ENCODE results near the gene WWC2. TPM values are rescaled to one million over a fixed set of nuclear protein-coding genes. Genes with fewer than 3 reads are reported as not detected.

WWC2 gene
- total and polyA plus RNA-seq, 10 donors: 1.4 to 32.0 (median 19.3) TPM

- no peak for DNase-seq
- H3K27me3 ChIP-seq (replicated peaks in 1 of 7): no peaks in the 10 kb centered on the region
- H3K4me3 ChIP-seq: no peak overlapping the region
- no peaks in the 10 kb centered on the region for H3K36me3 ChIP-seq
- no peaks in the 10 kb centered on the region for H3K9me3 ChIP-seq
- no peak overlapping the region for H3K27ac ChIP-seq
- 76 to 88% (median 86%) methylated on average over 2 of the region's 2 CpGs for WGBS, 5 donors
- TF ChIP-seq CTCF (IDR thresholded peaks at IDR 0.05 in 8 of 11, conservative IDR thresholded peaks at IDR 0.05 in 3 of 11): no peak
- no peak for TF ChIP-seq POLR2A (IDR thresholded peaks at IDR 0.05)
- no peak for TF ChIP-seq POLR2AphosphoS5 (IDR thresholded peaks at IDR 0.05)
- no peaks in the 10 kb centered on the region for H3K4me1 ChIP-seq
- intact Hi-C loops (cut with DNase I; ENCODE audit: low total_unique reads): no loop called here
These were observed 205.5 kb downstream of the WWC2 start for GRCh38 chr4:183304538-183304937.

- intact Hi-C loops (cut with DNase I; ENCODE audit: low total_unique reads): no loop called here
- Histone ChIP-seq H3K27ac (no peak overlapping the region), H3K4me3 (no peak overlapping the region), H3K27me3 (replicated peaks in 1 of 7) (no peaks in the 10 kb centered on the region), H3K36me3 (no peaks in the 10 kb centered on the region), H3K4me1 (no peaks in the 10 kb centered on the region), H3K9me3 (no peaks in the 10 kb centered on the region)
- TF ChIP-seq POLR2A (IDR thresholded peaks at IDR 0.05) (no peak), POLR2AphosphoS5 (IDR thresholded peaks at IDR 0.05) (no peak), CTCF (IDR thresholded peaks at IDR 0.05 in 8 of 11, conservative IDR thresholded peaks at IDR 0.05 in 3 of 11) (no peak)
- no peak for DNase-seq
- 70 to 97% (median 80%) methylated on average over 3 of the region's 3 CpGs for WGBS, 5 donors
These were observed 207.8 kb downstream of the WWC2 start for GRCh38 chr4:183306811-183307210.

GRCh38 chr4:183312841-183313240 is 213.8 kb downstream of the WWC2 start:
- no peak for TF ChIP-seq POLR2AphosphoS5 (IDR thresholded peaks at IDR 0.05)
- no peak for TF ChIP-seq POLR2A (IDR thresholded peaks at IDR 0.05)
- TF ChIP-seq CTCF (IDR thresholded peaks at IDR 0.05 in 8 of 11, conservative IDR thresholded peaks at IDR 0.05 in 3 of 11): no peak
- no peaks in the 10 kb centered on the region for H3K9me3 ChIP-seq
- H3K36me3 ChIP-seq: peaks cover 0 to 34% (median 7%) of the 10 kb centered on the region in 6 donors
- H3K4me3 ChIP-seq: no peak overlapping the region
- 81 to 92% (median 84%) methylated on average over 5 of the region's 5 CpGs for WGBS, 5 donors
- no peak overlapping the region for H3K27ac ChIP-seq
- DNase-seq: no peak
- intact Hi-C loops (cut with DNase I; ENCODE audit: low total_unique reads): no loop called here
- H3K27me3 ChIP-seq (replicated peaks in 1 of 7): no peaks in the 10 kb centered on the region
- H3K4me1 ChIP-seq: no peaks in the 10 kb centered on the region

GRCh38 chr4:183314336-183314735 is 215.3 kb downstream of the WWC2 start:
- no peak for DNase-seq
- 90 to 96% (median 92%) methylated on average over 15 of the region's 15 CpGs for WGBS, 5 donors

More at GRCh38 chr4:183314336-183314735, 215.3 kb downstream of the WWC2 start:
- H3K27ac ChIP-seq: no peak overlapping the region
- peaks cover 0 to 34% (median 7%) of the 10 kb centered on the region in 6 donors for H3K36me3 ChIP-seq
- no peaks in the 10 kb centered on the region for H3K27me3 ChIP-seq (replicated peaks in 1 of 7)
- H3K4me3 ChIP-seq: no peak overlapping the region
- intact Hi-C loops (cut with DNase I; ENCODE audit: low total_unique reads): no loop called here
- H3K4me1 ChIP-seq: no peaks in the 10 kb centered on the region
- TF ChIP-seq POLR2AphosphoS5 (IDR thresholded peaks at IDR 0.05) (no peak), POLR2A (IDR thresholded peaks at IDR 0.05) (no peak), CTCF (IDR thresholded peaks at IDR 0.05 in 8 of 11, conservative IDR thresholded peaks at IDR 0.05 in 3 of 11) (no peak)
- no peaks in the 10 kb centered on the region for H3K9me3 ChIP-seq
